KOPT-K1 (cell line): Measurements from ENCODE around the gene DNAAF1.
A peak's percentile ranks its signal among the peaks of the same experiment; 100 is the strongest.
"Not testable (repeated sequence)": the region's sequence is repeated elsewhere in the genome, so short reads cannot be mapped to it uniquely, and the experiment has no call there.

Experiments used
- H3K27ac ChIP-seq: fragments of 200-600 bp; sonication (generic); 2 replicates; pipeline ENCODE4 v1.5.1; 2016; ENCODE audit warnings: antibody characterized with exemption, mild to moderate bottlenecking, low read depth, low read length; ENCODE audit not compliant: poor library complexity, severe bottlenecking
- H3K36me3 ChIP-seq: fragments of 200-600 bp; sonication (generic); 2 replicates; pipeline ENCODE4 v1.5.1; 2017; ENCODE audit warnings: antibody characterized with exemption, mild to moderate bottlenecking, low read length, moderate library complexity; ENCODE audit not compliant: insufficient read depth
- H3K9me3 ChIP-seq: fragments of 200-600 bp; sonication (generic); 2 replicates; pipeline ENCODE4 v1.5.1; 2017; ENCODE audit warnings: antibody characterized with exemption, low read length, mild to moderate bottlenecking; ENCODE audit not compliant: insufficient read depth, poor library complexity, severe bottlenecking

The DNAAF1 gene

DNA sequence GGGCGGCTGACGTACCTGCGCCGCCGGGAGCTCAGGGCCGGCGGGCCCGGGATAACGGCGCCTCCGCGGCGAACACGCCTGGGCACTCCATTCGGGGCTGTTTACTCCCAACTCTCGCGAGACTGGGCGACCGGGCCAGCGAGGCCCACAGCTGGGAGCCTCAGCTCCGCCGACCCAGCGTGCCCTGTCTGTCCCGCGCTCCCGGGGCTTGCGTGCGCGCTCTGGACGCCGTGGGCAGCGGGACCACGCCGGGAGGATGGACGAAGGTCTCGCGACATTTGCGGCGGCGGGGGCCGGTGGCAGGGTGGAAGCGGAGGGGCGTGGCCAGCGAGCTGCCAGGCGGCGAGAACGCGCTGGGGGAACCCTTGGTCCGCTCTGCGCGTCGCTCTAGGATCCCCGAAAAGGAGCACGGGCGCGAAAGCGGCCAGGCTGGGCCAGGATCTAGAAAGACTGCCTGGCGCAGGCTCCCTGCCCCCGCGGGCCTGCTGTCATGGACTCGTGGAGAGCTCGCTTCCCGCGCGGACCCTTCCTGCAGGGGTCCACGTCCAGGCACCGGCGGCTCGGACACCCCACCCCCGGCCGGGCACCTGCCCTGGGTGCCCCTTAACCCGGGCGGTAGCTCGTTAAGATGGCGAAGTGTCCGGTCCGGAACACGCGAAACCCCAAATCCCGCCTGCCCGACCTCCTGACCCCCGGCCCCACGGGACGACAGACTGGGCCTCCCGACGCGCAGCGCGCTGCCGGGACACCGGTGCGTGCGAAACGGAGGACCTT is 28.2 kb upstream of the DNAAF1 start, which contains the start of gene MBTPS1:
MBTPS1 (minus strand) TSS at position 223 of the 774 bp plus-strand sequence. CDS start 15,159 bp downstream, outside the sequence.
- Histone ChIP-seq H3K9me3 (no peaks in the 10 kb centered on the region), H3K27ac (peak within 1 kb of the TSS; percentile 83), H3K36me3 (peaks cover 5% of the 10 kb centered on the region)

DNA sequence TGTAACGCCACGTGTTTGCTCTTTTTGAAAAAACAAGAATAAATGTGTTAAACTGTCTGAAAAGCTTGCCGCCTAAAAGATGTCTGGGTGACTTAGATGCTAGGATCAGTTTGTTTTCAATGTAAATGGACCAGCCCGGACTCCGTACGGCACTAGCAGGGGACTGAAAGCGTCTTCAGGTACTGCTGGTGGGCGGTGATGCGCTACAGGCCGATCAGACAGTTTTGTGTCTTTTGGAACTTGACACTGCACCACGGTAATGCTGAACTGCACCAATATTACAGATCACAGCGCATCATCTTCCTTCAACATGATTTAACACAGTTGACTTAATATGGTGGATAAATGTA is 27.6 kb upstream of the DNAAF1 start:
- Histone ChIP-seq H3K9me3 (no peaks in the 10 kb centered on the region), H3K27ac (peak overlapping the region; percentile 83), H3K36me3 (peaks cover 11% of the 10 kb centered on the region)

DNA sequence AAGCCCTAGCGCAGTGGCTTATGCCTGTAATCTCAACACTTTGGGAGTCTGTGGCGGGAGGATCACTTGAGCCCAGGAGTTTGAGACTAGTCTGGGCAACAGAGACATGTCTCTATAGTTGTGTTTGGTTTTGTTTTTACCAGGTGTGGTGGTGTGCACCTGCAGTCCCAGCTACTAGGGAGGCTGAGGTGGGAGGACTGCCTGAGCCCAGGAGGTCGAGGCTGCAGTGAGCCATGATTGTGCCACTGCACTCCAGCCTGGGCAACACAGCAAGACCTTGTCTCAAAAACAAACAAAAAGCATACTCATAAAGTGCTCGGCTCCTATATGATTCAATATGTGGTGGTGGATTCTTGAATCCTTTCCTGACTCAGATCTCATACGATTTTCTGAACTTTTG is 26.8 kb upstream of the DNAAF1 start:
- H3K36me3 ChIP-seq = peaks cover 19% of the 10 kb centered on the region
- H3K27ac ChIP-seq, H3K9me3 ChIP-seq: not testable (repeated sequence)

DNA sequence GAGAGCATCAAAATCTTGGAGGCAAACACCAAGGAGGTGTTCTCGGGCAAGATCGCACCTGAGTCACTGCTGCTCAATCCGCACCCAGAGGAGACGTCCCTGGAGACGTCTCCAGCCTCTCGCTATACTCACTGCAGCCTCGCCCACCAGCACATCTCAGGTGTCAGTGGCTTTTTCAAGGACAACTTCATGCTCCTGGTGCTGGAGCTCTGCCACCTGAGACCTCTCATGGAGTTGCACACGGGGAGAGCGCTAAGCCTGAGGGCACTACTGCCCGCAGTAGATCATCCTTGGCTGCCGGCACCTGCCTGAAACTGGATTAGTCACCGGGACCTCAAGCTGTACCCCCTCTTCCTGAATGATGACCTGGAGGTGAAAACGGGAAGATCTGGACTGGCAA is 25.7 kb upstream of the DNAAF1 start:
- Histone ChIP-seq H3K27ac (no peak overlapping the region), H3K9me3 (no peaks in the 10 kb centered on the region), H3K36me3 (peaks cover 30% of the 10 kb centered on the region)

DNA sequence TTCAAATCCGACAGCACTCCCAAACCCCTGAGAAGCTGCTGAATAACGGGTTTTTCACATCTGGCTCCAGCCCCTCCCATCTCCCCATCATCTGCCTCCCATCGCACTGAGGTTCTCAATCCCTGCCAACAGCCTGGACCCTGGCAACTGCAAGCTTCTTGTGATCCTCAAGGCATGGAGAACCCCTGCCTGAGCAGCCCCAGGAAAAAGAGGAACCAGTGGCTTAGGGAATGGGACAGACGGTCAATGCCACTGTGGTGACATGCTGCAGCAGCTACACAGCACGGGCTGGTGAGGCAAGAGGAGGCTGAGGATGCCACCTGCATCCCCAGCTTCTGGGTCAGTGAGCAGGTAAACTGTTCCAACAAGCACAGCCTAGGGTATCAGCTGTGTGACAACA is 25.1 kb upstream of the DNAAF1 start:
- no peaks in the 10 kb centered on the region for H3K9me3 ChIP-seq
- no peak overlapping the region for H3K27ac ChIP-seq
- H3K36me3 ChIP-seq = peaks cover 36% of the 10 kb centered on the region

DNA sequence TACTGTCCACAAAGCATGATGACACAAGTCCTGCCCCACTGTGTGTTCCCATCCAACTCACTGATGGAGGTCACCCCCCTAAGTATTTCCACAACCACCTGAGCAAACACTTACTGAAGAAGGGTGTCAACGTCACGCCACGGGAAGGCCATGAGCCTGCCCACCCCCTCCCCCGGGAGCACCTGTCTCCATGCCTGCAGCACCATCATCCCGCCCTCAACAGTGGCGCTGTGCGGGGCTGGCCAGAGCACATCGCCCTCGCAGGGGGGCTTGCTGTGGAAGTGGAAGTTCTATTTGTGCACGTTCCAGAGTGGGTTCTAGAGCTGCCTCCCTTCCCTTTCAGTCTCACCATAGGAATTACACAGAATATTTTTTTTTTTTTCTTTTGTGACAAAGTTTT is 24.1 kb upstream of the DNAAF1 start:
- no peaks in the 10 kb centered on the region for H3K9me3 ChIP-seq
- no peak overlapping the region for H3K27ac ChIP-seq
- peaks cover 44% of the 10 kb centered on the region for H3K36me3 ChIP-seq

DNA sequence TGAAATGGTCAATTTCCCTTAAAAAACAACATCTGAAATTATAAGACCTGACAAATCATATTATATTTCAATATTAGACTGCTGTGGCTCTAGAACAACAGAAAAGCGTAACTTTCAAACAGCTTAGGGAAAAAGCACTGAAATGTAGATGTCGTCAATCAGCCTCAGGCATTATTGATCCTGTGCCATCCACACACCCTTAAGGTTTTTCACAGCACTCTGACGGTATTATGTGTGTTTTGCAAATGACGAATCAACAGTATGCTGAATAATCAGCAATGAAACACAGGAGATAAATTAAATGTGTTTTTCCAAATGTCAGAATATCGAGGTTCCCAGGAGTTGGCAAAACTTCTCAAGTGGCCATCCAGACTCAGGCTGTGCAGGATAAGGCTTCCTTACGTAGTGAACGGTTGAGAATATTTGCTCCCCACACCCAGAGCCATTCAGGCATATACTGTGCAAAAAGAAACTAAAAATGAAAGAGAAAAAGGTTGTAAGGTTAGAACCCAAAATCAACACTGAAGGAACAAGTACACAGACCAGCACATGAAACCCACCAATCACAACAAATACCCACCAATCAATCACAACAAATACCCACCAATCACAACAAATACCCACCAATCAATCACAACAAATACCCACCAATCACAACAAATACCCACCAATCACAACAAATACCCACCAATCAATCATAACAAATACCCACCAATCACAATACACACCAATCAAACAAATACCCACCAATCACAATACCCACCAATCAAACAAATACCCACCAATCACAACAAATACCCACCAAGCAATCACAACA is 20.6 kb upstream of the DNAAF1 start:
- H3K36me3 ChIP-seq = peaks cover 74% of the 10 kb centered on the region
- H3K27ac ChIP-seq = no peak overlapping the region
- no peaks in the 10 kb centered on the region for H3K9me3 ChIP-seq

DNA sequence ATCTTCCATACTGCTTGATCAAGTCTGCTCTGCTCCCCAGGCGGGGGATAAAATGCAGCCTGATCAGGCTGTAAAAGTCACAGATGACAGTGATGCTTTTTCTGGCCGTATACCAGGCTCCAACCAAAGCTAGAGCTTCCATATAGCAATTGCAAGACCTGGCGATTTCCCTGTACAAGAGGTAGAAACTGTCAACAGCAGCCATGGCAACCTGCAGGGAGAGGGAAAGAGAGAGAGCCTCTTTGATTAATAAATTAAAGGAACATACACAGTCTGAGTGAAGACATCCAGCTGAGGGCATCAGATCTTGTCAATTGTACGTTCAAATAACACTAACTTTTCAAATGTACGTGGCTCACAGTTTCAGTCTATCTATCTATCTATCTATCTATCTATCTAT is 14.0 kb upstream of the DNAAF1 start:
- peaks cover 55% of the 10 kb centered on the region for H3K36me3 ChIP-seq
- no peak overlapping the region for H3K27ac ChIP-seq
- no peaks in the 10 kb centered on the region for H3K9me3 ChIP-seq

DNA sequence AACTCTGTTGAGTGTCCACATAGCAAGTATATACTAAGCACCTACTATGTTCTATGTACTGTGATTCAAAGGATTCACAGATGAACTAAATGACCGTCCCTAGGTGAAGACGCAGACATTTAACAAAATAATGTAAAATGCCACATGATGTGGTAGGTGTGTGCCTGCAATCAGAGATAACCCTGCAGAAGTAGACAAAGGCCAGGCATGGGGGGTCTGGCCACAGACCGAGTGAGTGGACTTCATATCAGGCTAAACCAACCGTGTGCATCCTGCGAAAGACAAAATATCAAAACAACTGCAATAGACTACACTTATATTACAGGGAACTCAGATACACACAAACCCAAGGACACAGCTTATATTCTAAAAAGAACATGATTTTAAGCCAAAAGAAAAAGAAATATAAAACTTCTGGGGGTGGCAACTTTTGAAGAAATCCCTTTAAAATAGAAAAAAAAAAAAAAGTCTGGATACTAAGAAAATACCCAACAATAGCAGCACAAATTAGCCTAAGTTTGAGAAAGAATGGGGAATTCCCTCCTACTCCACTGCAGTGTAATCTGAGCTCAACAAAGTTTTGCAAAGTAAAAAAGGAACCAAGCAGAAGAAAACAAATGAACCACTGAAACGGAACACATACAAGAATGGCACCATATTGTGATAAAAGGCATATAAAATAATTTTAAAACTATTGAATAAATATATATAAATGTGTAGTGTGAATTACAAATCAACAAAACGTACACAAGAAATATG is 12.4 kb upstream of the DNAAF1 start:
- peaks cover 42% of the 10 kb centered on the region for H3K36me3 ChIP-seq
- no peaks in the 10 kb centered on the region for H3K9me3 ChIP-seq
- no peak overlapping the region for H3K27ac ChIP-seq

DNA sequence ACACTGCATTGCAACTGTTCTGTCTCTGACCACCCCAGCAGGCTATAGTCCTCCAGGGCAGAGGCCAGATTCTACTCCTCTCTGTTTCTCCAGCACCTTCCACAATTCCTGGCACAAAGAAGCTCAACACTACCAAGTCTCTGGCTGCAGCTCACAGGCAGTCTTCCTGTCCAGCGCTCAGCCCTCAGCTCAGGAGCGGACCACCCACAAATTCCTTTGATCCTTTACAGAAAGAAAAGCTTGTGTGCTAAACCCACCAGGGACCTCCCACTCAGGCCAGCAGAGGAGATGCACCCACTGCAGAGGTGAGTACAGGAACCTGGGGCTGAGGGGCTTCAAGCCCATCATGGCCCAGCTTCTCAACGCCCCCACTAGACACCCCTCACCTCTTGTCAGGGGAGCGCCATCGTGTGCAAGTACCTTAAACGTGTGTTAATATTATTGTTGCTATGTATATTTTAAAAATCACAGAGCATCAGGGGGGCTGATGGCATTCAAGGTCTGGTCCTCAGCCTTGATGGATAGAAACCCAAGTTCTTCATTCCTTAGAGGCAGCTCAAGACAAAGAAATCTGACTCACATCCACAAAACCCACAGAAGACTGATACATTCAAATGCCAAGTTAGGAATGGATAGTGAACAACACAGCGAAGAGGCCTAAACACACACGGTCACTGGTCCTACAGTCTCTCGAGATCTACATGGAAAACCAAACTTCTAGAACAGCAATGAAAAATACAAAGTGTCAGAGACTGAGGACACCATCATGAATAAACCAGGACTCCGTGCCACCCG is 8.6 kb upstream of the DNAAF1 start:
- Histone ChIP-seq H3K27ac (peak overlapping the region; percentile 39), H3K9me3 (no peaks in the 10 kb centered on the region), H3K36me3 (peaks cover 8% of the 10 kb centered on the region; the same call in 1 of the 2 replicates)

DNA sequence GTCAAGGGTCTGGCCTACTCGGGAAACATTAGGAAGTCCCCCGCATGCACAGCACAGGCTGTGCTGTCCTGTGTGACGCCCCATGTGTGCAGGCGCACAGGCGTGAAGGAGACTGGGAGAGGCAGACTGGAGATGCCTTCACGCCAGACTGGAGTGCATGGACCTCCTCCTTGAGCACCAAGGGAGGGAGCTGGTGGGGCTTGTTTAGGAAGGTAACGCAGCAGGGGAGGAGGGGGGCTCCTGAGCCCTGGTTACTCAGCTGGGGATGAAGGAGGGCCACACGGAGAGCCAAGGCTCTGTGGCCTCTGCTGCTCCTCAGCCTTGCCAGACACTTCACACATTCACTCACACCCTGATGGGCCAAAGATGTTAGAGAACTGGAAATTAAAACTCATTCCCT is 7.8 kb upstream of the DNAAF1 start:
- H3K36me3 ChIP-seq = peaks cover 8% of the 10 kb centered on the region; the same call in 1 of the 2 replicates
- no peaks in the 10 kb centered on the region for H3K9me3 ChIP-seq
- peak overlapping the region; percentile 34 for H3K27ac ChIP-seq

DNA sequence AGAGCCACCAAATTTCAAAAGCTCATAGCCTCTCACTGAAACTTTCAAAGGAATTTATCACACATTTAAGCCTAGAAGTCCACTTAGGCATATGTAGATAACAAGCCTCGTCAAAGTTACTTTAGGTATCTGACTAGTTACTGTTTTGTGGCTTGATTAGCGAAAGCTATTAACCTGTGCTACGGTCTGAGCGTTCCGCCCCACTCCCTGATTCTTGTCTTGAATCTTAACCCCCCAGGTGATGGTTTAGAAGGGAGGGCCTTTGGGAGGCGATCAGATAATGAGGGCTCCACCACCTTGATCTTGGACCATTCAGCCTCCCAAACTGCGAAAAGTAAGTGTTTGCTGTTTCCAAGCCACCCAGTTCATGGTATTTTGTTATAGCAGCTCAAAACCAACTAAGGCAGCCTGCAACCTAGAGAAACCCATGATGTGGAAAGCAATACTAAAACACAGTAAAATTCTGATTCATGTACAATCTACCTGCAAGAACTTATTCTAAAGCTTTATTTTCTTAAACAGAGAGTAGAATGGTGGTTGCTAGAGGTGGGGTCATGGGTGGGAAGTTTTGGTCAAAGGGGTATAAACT is 7.2 kb upstream of the DNAAF1 start:
- no peaks in the 10 kb centered on the region for H3K9me3 ChIP-seq
- H3K27ac ChIP-seq = peak overlapping the region; percentile 34
- peaks cover 8% of the 10 kb centered on the region; the same call in 1 of the 2 replicates for H3K36me3 ChIP-seq

DNA sequence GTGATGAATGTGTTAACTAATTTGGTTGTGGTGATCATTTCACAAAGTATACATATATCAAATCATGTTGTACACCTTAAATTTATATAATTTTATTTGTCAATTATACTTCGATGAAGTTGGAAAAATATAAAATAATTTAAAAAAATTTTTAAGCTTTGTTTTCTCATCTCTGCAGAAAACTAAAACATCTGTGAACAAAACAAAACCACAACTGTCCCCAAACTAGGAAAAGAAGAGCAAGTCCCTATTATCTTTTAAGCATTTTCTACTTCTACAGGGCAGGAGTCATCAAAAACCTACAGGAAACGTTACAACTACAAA is 6.6 kb upstream of the DNAAF1 start:
- peak overlapping the region; percentile 71 for H3K27ac ChIP-seq
- no peaks in the 10 kb centered on the region for H3K9me3 ChIP-seq
- H3K36me3 ChIP-seq = peaks cover 8% of the 10 kb centered on the region; the same call in 1 of the 2 replicates
